ENCODE results near the gene AFF3.

AFF3 gene

DNA sequence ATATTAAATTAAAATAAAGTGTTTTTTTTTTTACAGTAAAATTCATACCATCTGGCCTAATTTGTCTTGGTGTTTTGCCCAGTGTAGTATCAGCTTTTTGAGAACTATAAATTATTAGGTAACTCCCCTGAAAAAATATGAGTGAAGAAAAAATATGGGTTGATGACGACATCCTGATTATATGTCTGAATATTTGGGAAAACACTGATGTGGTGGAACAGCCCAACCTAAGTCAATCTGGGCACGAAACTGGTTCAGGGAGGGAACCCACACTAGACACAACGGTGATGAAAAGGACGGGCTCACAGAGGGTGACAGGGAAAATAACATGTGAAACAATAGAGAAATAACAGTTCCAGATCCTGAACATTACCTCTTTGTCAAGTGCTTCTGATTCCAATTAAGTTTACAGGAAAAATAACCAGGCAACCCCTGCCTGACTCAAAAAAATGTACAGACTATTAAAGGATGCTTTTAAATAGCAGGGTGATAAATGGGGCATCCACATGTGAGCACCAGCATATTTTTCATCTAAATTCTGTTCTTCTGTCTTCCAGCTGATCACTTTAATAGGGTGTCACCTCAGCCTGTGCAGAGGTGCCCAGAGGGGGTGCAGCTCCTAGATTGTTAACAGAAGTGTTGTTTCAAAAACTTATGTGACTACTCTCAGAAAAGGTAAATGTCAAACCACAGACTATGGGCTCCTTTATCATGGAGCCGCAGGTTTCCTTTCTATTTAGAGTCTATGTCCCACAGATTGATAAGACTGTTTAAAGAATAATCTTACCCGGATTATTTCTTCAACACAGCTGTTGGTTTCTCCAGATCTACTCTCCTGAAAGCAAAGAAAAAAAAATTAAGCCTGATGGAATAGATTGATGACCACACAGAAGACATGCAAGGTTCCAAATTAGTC, 305.4 kb downstream of the AFF3 start:
- DNase-seq (ENCODE audit: low read depth in 2 of 2, low spot score in 1 of 2), result no peak

DNA sequence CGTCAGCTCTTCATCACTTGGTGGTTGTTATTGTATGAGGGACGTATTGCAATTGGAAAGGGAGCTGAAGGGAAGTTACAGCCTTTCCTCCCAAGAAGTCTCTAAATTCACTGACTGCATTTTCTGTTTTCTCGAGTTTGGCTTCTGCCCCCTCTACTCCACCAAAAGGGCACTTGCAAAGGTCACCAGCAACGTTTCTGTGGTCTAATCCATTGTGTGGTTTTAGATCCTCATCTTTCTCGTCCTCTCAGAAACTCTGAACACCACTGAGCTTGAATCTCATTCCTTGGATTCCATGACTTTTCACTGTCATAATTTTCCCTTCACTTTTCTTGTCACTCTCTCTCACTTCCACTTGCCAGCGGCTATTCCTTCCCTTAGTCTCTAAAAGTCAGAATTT, 308.0 kb downstream of the AFF3 start:
- no peak for DNase-seq (ENCODE audit: low read depth in 2 of 2, low spot score in 1 of 2)

- DNase-seq (ENCODE audit: low read depth in 2 of 2, low spot score in 1 of 2), result no peak
Observed at GRCh38 chr2:99833586-99834201, 308.7 kb downstream of the AFF3 start.

DNA sequence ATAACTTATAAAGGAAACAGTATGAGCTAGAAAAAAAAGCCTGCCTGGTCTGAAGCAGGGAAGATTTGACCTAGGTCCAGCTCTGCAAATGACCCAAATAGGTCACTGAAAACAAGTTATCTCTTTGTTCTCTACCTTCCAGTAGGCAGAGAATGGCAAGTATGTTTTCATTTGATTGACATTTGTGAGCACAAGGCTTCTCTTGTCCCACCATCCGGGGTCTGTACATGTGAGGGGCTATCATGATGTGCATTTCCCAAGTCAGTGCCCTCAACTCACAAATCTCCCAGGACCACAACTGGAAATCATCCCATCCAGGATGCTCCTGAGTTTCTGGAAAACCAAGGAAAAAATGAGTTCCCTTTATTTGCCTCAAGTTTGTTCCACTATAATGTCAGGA, 309.5 kb downstream of the AFF3 start:
- no peak for DNase-seq (ENCODE audit: low read depth in 2 of 2, low spot score in 1 of 2)

DNA sequence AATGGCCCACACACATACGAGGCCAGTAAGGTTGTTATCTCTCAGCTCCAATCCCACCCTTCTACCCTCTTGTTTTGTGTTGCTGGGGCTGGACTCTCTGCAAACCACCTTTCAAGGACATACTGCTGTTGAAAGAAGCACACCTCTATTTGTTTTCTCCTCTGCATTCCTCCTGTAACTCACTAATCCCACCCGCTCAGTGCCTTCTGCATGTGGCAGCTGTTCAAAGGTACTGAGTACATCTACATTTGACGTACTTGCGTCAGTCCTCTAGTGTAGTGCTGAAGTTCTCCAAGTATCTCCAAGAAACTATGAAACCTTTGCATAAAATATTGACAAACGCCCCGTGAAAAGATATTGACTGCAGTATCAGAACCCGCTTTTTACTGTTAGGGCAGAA, 310.6 kb downstream of the AFF3 start:
- no peak for DNase-seq (ENCODE audit: low read depth in 2 of 2, low spot score in 1 of 2)

GRCh38 chr2:99827296-99827999, 314.9 kb downstream of the AFF3 start:
- DNase-seq (ENCODE audit: low read depth in 2 of 2, low spot score in 1 of 2), result no peak

DNA sequence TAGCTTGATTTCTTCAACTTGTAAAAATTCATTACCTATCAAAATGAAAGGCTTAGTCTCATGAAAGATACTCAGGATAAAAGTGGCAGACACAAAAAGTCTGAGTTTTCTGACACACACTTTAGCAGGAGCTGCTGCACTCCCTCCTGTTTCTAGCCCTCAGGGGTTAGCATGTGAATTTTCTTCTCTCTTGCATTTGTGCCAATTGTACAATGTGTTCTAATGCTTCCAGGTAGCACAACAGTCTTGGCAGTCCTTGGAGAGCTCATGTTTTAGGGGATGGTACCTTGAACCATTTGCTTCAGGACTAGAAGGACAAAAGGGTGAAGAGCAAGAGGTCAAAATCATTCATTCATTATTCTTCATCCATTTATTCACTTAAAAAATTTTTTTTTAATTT, 316.8 kb downstream of the AFF3 start:
- DNase-seq (ENCODE audit: low read depth in 2 of 2, low spot score in 1 of 2), result no peak

- DNase-seq (ENCODE audit: low read depth in 2 of 2, low spot score in 1 of 2), result no peak
Observed at GRCh38 chr2:99824758-99825157, 317.6 kb downstream of the AFF3 start.

- no peak for DNase-seq (ENCODE audit: low read depth in 2 of 2, low spot score in 1 of 2)
Observed at GRCh38 chr2:99822474-99823207, 319.7 kb downstream of the AFF3 start.

DNA sequence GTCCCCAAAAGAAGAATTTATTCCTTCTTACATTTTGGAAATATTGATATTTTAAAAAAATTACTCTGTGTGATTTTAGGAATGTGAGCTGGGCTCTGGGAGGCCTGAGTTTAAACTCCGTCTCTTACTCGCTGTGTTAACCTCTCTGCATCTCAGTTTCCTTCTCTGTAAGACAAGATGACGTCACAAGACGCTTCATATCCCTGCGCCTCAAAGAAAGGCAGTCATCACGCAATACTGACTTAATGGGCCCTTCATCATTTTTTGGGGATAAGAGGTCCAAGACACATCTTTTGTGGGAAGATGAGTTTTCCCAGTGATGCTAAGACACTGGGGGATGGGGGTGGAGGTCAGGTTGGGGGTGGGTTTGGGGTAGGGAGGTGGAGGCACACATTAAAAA, 320.4 kb downstream of the AFF3 start:
- no peak for DNase-seq (ENCODE audit: low read depth in 2 of 2, low spot score in 1 of 2)

DNA sequence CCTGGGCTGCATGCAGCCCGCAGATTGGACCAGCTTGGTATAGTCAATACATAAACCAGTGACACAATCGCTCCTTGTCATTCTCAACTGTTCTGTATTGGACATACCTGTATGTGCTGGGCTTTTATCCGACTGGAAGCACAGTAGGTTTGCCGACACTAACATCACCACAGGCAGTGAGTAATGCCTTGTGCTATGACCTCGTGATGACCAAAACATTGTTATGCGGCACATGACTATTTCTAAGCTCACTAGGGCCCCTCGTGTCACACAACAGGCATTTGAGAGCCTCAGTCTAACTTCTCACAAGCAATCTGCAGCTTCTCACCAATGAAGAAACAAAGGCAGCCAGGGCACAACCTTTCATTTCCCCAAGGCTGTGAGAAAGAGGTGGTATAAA, 320.8 kb downstream of the AFF3 start:
- no peak for DNase-seq (ENCODE audit: low read depth in 2 of 2, low spot score in 1 of 2)

DNA sequence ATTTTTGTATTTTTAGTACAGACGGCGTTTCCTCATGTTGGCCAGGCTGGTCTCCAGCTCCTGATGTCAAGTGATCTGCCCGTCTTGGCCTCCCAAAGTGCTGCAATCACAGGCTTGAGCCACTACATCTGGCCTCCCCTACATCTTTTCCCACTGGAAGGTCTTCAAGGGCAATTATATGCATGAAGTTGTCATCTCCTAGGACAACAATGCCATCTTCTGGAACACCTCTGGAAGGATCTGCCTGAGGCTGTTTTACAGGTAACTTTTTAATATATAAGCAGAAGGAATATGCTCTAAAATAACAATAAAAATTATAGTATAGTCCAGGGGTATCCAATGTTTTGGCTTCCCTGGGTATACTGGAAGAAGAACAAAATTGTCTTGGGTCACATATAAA, 321.4 kb downstream of the AFF3 start:
- no peak for DNase-seq (ENCODE audit: low read depth in 2 of 2, low spot score in 1 of 2)

DNA sequence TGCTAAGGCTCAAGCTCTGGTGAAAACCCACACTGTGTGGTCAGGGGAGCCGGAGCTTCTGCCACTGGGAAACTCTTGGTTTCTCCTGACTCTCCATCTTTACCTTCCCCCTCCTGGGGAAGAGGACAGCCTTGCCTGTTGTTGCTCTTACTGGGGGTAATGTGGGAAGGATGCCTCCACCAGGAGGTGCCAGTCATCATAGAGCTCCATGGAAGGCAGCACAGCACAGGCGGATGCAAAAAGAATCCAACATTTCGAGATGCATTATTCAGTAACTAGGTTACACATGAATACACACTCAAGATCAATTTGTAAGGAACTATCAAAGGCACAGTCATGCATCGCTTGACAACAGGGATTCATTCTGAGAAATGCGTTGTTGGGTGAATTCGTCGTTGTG, 322.6 kb downstream of the AFF3 start:
- no peak for DNase-seq (ENCODE audit: low read depth in 2 of 2, low spot score in 1 of 2)

DNA sequence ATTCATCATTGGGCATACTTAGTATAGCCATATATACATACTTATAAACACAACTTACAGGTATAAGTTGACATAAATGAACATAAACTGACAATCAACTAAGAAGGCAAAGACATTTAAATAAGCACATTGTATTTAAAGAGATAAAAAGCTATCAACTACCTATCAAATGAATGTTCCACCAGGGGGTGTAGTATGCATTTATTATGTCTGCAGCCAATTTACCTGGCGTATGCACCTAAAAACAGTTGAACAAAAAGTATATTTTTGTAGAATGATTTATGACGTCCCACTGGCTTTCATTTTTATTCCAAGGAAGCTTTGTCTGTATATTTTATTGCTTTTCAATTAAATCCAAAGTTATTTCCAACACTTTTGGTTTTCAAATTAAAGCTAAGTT, 323.5 kb downstream of the AFF3 start:
- DNase-seq (ENCODE audit: low read depth in 2 of 2, low spot score in 1 of 2), result no peak

- DNase-seq (ENCODE audit: low read depth in 2 of 2, low spot score in 1 of 2), result no peak
Observed at GRCh38 chr2:99816908-99817307, 325.5 kb downstream of the AFF3 start.

GRCh38 chr2:99812426-99812825, 330.0 kb downstream of the AFF3 start:
- DNase-seq (ENCODE audit: low read depth in 2 of 2, low spot score in 1 of 2), result no peak

GRCh38 chr2:99811544-99811943, 330.8 kb downstream of the AFF3 start:
- DNase-seq (ENCODE audit: low read depth in 2 of 2, low spot score in 1 of 2), result no peak

DNA sequence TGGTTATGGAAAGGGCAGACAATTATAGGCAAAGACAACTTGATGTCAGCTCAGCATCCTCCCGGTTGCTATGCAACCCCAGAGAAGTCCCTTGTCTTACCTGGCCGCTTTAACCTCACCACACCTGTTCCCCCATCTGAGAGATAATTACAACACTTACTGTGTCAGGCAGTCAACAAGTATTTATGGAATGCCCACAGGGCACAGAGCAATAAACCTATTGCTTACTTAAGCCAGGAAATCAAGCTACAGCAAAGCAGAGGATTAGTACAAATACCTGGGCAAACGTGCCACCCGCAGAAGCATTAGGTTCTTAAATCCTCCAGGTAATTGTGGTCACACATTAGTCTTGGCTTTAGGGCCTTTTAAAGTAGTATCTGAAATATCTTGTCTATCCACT, 332.2 kb downstream of the AFF3 start:
- DNase-seq (ENCODE audit: low read depth in 2 of 2, low spot score in 1 of 2), result no peak

DNA sequence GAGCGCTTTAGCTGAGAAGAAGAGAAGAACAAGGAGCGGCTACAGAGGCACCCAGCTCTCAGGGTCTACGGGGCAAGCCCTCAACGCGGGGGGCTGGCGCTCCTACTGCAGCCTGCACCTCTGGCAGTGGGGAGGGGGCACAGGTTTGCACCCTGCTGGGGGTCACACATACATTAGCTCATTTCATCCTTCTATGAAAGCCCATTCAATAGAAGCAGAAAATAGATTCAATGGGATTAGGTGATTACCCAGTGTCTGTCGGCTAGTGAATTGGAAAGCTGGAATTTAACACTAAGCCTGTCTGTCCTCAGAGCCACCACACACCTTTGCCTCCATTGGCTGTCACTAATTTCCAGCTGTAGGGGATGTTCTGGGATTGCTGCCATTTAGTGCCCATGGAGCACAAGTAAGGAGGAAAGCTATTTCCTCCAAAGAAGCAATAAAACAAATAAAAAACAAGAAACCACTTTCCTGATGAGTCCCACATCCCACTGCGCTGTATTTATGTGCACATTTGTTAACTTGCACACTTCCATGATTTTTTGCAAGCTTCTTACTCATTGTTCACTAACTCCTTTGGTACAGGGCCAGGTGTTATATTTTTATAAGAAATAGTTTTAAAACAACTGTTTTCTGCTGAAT, 333.0 kb downstream of the AFF3 start:
- DNase-seq (ENCODE audit: low read depth in 2 of 2, low spot score in 1 of 2), result no peak

GRCh38 chr2:99808361-99809200, 333.8 kb downstream of the AFF3 start:
- no peak for DNase-seq (ENCODE audit: low read depth in 2 of 2, low spot score in 1 of 2)

All from stimulated activated CD8-positive, alpha-beta memory T cell treated with anti-CD3 and anti-CD28 coated beads, Interleukin-4, amount 100 ng/mL, for 1 hour (primary cell).